Activated T-cell treated with anti-CD3 and anti-CD28 coated beads for 48 hours (primary cell): ENCODE measurements around the gene MRPS21.
"Not testable (repeated sequence)": the region's sequence is repeated elsewhere in the genome, so short reads cannot be mapped to it uniquely, and the experiment has no call there.

Experiments used
- DNase-seq: peaks from one replicate; pipeline ENCODE4 v3.0.0-alpha.2; 2020; ENCODE audit warnings: low read depth

The MRPS21 gene

DNA sequence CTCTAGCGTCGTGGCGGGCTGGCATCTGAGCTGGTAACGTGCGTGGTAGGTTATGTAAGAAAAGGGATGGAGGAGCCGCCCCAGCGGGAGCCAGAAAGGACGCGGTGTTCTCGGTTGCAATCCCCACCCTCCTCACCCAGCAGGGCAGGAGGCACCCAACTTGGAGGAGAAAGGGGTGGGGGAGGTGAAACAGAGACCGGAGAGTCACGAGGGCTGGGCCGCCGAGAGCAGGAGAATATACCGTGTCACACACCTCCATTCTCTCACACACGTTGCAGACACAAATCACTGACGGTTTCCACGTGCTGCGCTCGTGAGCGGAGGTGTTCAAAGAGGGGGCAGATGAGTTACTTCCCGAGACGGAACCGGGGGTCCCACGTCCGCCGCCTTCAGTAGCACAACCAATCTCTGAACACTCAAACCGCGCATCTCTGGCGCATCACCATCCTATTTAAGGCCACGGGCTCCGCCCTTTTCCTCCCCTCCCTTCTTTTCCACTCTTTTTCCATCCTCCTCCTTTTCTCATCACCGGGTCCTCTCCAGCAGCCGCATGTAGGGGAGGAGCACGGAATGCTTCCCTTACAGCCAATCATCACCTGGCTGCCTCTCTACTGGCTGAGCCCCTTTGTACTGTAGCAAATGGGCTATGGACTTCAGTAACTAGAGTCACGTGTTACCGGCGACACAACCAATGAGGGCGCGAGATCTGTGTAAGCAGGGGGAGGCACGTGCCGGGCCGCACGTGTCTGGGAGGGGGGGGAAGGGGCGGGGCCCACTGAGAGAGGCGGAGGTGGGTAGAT lies 11.7 kb upstream of the MRPS21 start, which contains the start of gene CIART:
Gene CIART, plus strand, starts transcription at position 797 of the 800 bp plus-strand sequence. CDS start 714 bp downstream, outside the sequence.
- DNase-seq: peak; percentile 60

DNA sequence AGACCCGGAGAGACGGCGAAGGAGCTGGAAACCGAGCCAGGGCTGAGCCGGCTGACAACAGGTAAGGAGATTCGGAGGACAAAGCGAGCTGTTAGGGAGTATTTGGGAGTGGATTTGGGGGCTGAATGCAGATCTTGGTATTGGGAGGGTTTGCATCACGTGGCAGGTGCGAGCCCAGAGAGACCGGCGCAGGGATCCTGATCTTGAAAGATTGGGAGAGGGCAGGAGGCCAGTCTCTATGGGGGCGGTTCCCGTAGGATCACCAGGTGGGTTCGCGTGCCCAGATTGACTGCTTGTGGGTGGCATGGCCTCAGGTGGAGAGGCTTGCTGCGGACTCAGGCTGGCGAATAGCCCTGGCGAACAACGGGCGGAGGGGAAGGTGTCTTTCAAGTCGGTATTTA lies 11.1 kb upstream of the MRPS21 start:
- DNase-seq: no peak

DNA sequence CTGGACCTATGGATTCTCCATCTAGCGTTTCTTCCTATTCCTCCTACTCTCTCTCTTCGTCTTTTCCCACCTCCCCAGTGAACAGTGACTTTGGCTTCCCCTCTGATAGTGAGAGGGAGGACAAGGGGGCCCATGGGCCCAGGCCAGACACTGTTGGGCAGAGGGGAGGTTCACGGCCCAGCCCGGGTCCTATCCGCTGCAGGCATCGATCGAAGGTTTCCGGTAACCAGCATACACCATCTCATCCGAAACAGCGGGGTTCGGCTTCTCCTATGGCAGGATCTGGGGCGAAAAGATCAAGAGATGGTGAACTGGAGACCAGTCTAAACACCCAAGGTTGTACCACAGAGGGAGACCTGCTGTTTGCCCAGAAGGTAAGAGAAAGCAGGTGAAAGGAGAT lies 10.4 kb upstream of the MRPS21 start:
- no peak for DNase-seq

DNA sequence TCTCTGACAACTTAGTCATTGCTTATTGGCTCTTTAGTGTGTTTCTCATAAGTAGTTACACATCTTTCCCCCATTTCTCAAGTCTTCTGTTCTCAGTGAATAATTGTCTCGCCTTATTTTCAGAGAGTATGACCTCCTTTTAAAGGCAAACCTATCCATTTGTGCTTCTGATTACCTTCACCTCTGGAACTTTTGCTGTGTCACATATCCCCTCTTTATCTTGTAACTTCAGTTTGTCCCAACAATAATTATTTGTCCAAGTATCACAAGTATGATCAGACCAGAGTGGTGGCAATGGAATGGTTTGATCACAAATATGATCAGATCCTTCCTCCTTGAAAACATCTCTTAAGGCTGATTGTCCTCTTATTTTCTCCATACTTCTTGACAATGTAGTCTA lies 5.3 kb upstream of the MRPS21 start:
- no peak for DNase-seq

DNA sequence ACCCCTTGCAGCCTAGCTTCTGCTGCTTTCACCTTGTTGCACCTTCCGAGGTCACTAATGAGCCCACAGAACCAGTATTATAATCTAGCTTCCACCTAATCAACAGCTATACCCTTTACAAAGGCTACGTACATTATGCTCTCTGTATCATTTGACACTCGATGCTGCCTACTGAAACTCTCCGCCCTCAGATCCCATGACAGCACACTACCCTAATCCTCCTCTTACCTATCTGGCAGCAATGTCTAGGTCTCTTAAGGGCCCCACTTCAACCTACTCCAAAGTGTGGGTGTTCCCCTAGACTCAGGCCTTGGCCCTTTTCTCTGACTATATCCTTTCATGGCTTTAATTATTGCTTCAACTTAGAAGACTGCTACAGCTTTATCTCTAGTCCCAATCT lies 4.8 kb upstream of the MRPS21 start:
- DNase-seq: no peak

DNA sequence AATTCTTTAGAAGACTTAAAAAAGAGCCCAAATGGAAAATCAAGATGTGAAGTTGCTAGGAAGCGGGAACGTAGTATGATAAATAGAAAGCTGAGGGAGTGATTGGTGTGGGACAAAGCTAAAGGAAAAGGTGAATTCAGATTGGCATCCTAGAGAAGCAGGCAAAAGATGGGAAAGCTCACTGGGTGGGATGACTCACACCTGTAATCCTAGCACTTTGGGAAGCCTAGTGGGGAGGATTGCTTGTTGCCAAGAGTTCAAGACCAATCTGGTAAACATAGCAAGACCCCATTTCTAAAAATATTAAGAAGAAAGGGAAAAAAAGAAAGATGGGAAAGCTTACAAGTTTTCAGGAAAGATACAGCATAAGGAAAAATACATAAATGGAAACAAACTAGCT lies 1.8 kb downstream of the MRPS21 start:
- no peak for DNase-seq

DNA sequence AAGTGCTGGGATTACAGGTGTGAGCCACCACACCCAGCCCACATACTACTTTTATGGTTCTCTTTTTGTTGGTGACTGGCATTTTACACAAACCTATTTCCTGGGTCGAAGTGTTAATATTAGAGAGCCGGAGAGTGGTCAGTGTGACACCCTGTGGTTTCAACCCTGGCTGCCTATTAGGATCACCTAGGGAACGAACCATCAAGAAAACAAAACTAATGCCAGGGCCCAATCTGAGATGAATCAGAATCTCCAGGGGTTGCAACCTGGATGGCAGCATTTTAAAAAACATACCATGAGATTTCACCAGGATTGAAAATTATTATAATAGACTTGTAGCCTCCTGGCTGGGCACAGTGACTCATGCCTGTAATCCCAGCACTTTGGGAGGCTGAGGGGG lies 6.1 kb downstream of the MRPS21 start:
- no peak for DNase-seq

DNA sequence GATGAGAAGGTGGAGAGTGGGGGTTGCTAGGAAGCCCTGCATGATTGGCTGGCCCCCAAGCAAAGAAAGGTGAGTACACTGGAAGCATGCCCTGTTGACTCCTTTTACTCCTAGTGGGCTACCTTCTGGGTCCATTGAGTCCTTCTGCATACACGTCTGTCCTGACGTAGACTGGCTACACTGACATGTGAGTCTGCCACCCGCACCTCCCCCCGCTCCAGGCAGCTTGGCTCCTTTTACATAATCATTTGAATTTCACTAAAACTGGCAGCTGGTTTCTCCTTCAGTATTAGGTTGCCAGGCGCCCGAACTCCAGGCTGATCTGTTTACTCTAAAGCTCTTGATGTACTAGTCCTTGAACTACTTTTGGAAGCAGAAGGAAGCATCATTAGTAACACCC lies 8.7 kb downstream of the MRPS21 start:
- no peak for DNase-seq

DNA sequence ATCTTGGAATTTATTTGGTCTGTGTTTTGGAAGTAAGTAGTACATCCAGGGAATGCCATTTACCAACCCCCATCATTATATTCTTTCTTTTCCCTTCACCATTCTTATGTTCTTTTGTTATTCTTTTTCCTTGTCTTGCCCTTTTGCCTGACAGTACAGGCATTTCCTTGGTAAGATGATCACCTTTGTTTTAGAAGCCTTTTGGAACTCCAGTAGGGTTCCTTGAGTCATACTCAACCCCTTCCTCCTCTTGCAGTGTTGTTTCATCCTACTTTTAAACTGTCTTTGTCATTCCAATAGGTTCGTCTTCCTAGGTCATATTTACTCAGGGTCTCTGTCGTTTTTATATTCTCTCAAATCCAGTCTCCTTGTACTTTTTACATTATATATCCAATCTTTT lies 9.2 kb downstream of the MRPS21 start:
- no peak for DNase-seq

DNA sequence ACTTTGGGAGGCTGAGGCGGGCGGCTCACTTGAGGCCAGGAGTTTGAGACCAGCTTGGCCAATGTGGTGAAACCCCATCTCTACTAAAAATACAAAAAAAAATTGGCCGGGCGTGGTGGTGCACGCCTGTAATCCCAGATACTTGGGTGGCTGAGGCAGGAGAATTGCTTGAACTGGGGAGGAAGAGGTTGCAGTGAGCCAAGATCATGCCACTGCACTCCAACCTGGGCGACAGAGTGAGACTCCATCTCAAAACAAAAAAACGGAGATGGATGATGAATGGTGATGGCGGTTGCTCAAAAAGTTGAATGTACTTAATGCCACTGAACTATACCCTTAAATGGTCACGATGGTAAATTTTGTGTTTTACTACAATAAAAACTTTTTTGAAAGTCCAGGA lies 14.9 kb downstream of the MRPS21 start:
- DNase-seq: not testable (repeated sequence)

DNA sequence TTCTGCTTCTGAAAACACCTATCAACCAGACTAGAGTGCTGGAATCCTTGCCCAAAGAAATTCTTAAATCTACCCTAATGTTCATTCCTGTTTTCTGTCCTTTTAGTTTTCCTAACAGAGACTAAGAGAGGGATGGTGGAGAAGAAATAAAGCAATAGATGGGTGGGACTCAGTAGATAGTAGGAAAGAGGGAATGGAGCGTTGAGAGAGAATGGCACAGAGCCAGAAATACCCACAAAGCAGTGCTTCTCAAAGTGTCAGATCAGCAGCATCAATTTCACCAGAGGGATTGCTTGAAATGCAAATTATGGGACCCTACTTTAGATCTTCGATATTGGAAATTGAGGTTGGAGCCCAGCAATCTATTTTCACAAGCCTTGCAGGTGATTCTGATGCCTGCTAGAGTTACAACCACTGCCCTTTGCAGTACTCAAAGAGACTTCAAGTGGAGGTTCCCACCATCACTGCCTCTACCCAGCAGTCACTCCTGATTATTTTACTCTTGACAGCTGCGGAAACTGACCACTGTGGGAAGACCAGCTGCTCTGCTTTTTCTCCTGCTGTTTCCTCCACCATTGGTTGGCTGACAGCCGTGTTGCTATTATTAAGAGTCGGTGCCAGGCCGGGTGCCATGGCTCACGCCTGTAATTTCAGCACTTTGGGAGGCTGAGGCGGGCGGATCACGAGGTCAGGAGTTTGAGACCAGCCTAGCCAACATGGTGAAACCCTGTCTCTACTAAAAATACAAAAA lies 16.3 kb downstream of the MRPS21 start:
- DNase-seq: no peak

DNA sequence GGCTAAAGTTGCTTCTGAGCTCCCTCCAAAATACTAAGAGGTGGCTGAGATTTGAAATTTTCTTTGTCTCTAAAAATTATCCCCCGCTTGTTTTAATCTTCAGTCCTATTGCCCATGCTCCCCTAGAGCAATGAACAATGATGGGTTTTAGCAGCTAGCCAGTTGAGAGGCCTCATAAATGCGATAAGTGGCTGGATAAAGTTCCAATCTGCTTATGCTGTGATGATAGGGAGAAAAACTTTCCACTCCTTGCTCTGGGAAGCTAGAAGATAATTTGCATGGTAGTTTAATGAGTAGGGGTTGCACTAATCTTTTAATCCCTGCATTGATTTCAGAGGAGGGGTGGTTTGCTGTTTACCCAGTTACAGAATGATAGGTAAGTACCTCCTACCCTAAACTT lies 18.1 kb downstream of the MRPS21 start:
- DNase-seq: no peak

DNA sequence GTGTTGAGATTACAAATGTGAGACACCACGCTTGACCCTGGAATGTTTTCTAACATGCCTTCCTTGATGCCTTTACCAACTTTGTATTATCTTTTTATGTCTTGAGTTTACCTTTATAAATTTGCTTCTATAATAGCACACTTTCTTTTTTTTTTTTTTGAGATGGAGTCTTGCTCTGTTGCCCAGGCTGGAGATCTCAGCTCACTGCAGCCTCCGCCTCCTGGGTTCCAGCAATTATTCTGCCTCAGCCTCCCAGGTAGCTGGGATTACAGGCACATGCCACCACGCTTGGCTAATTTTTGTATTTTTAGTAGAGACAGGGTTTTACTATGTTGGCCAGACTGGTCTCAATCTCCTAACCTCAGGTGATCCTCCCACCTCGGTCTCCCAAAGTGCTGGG lies 21.0 kb downstream of the MRPS21 start:
- DNase-seq: not testable (repeated sequence)

DNA sequence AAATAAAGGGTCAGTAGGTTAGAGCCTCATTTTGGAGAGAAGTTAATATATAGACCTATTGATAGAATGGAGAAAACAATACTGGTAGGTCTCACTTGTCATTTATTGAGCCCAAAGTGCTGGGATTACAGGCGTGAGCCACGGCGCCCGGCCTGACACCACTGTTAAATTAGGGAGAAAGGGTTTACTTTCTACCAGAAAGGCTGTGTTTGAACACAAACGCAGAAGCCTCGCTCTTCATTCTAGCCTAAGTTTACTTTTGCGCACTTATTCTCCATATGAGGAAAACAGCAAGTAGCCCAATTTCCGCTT lies 27.0 kb downstream of the MRPS21 start:
- no peak for DNase-seq

DNA sequence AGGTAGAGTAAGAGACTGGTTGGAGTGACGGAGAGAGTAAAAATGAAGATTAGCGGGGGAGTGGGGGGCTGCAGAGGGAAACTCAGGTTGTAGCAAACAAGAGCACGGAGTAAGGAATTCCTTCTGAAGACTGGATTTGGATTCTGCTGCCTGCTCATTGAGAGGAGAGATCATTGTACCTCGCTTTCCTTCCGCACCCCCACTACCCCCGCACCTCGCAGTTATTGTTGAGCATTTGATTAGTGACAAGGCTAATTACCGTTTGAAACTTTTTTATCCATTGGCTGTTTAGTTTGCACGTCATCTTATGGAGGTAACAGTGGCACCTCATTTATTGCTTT lies 28.1 kb downstream of the MRPS21 start:
- DNase-seq: no peak

DNA sequence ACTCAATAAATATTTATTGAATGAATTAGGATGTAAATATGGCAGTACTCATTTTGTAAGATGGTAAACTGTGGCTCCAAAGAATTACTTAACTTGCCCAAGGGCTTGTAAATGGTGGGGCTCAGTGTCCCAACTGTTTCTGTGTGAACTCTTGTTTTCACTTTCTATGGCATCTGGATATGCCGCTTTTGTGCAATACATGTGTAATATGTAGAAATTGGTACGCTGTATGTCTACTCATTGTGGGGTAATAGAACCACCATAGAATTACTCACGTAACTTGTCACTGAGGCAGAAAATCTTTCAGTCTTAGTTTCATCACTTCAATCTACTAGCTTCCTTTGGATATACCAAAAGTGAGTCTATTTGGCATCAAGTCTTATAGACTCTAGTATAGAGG lies 28.6 kb downstream of the MRPS21 start:
- DNase-seq: peak; percentile 8

DNA sequence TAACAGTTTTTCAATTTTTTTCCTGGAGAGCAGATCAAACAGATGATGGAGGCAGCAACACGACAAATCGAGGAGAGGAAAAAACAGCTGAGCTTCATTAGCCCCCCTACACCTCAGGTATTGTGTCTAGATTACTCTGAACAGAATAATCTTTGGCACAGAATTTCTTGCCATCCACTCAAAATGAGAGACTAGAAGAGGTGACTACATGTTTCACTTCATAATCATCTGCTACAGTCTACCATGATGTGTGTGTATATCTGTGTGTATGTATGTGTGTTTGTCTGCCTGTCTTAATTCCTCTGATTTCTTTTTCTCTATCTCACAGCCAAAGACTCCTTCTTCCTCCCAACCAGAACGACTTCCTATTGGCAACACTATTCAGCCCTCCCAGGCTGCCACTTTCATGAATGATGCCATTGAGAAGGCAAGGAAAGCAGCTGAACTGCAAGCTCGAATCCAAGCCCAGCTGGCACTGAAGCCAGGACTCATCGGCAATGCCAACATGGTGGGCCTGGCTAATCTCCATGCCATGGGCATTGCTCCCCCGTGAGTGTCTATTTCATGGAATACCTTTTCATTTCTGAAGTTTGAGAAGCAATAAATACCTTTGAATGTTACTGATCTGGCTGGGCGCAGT lies 39.1 kb downstream of the MRPS21 start:
- no peak for DNase-seq

DNA sequence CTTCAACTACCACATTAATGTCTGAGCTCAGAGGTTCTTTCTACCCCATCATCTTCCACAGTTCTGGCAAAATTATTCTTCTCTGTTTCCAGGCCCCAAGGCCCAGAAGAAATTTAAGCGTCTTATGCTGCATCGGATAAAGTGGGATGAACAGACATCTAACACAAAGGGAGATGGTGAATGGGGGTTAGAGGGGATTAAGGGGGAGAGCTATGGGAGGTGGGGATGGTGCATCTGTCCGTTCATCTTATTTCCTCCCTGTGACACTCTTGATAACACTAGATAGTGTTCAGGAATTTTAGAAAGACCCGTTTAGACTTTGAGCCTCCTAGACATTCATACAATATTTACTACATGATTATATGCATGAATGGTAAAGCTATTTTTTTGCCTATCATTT lies 52.7 kb downstream of the MRPS21 start:
- no peak for DNase-seq

DNA sequence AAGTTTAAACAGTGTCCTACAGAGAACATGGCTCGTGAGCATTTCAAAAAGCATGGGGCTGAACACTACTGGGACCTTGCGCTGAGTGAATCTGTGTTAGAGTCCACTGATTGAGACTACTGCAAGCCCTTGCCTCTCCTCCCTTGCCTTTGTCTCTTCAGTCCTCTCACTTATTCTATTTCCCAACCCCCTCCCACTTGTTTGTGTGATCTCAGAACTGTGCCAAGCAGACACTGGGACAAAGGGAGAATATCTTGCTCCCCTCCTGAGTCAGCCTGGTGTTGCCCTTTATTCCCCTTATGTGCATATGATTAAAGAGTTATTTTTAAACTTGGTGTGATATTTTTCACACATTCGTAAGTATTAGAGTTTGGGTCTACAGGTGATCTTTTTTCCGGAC lies 59.2 kb downstream of the MRPS21 start:
- DNase-seq: no peak
